ENCODE results near the gene SLC2A1. TPM values are rescaled to one million over a fixed set of nuclear protein-coding genes. Genes with fewer than 3 reads are reported as not detected.

The SLC2A1 gene
- total RNA-seq, 4 donors from 2014 or later: 953 to 4,970 (median 3,437) TPM

- Histone ChIP-seq H3K27me3 (no peaks in the 10 kb centered on the region), H3K36me3 (peaks cover 2 to 36% (median 5%) of the 10 kb centered on the region in 3 donors), H3K4me1 (peaks cover 0 to 98% (median 82%) of the 10 kb centered on the region in 4 donors), H3K4me3 (peak overlapping the region in 1 of 4 donors; percentile 1), H3K27ac (peak overlapping the region in 3 of 4 donors; percentile 11 to 85 (median 81)), H3K9me3 (no peaks in the 10 kb centered on the region)
- TF ChIP-seq EP300 (IDR thresholded peaks at IDR 0.05) (peak in 1 of 2 donors; percentile 42), POLR2A (IDR thresholded peaks at IDR 0.05) (no peak)
- DNase-seq (ENCODE audit: low spot score in 2 of 2): peak in 1 of 2 donors; percentile 46
- WGBS, 2 donors: 41 to 48% methylated on average over 14 of the region's 14 CpGs
Observed at GRCh38 chr1:42940851-42941639, 17.6 kb downstream of the SLC2A1 start.

GRCh38 chr1:42938645-42939615 is 19.7 kb downstream of the SLC2A1 start:
- TF ChIP-seq CTCF (IDR thresholded peaks at IDR 0.05): no peak
- TF ChIP-seq POLR2A (IDR thresholded peaks at IDR 0.05): no peak
- TF ChIP-seq EP300 (IDR thresholded peaks at IDR 0.05): no peak
- DNase-seq (ENCODE audit: low spot score in 2 of 2): no peak
- H3K4me3 ChIP-seq: no peak overlapping the region
- H3K27ac ChIP-seq: peak overlapping the region in 3 of 4 donors; percentile 49 to 81 (median 66)
- WGBS, 2 donors: 70 to 80% methylated on average over 13 to 14 of the region's 14 CpGs
- H3K9me3 ChIP-seq: no peaks in the 10 kb centered on the region
- H3K36me3 ChIP-seq: peaks cover 2 to 48% (median 5%) of the 10 kb centered on the region in 3 donors
- H3K27me3 ChIP-seq: no peaks in the 10 kb centered on the region
- peaks cover 0 to 98% (median 78%) of the 10 kb centered on the region in 4 donors for H3K4me1 ChIP-seq

- H3K27ac ChIP-seq: peak overlapping the region in 3 of 4 donors; percentile 49 to 81 (median 66)
Observed at GRCh38 chr1:42937836-42938644, 20.6 kb downstream of the SLC2A1 start.

GRCh38 chr1:42937141-42937696 is 21.4 kb downstream of the SLC2A1 start:
- peak in 1 of 2 donors; percentile 56 for DNase-seq (ENCODE audit: low spot score in 2 of 2)
- peaks cover 0 to 98% (median 77%) of the 10 kb centered on the region in 4 donors for H3K4me1 ChIP-seq
- peak in 1 of 2 donors; percentile 66 for TF ChIP-seq EP300 (IDR thresholded peaks at IDR 0.05)
- no peak for TF ChIP-seq POLR2A (IDR thresholded peaks at IDR 0.05)

More at GRCh38 chr1:42937836-42938644, 20.6 kb downstream of the SLC2A1 start:
- no peak overlapping the region for H3K4me3 ChIP-seq
- H3K4me1 ChIP-seq: peaks cover 0 to 98% (median 77%) of the 10 kb centered on the region in 4 donors
- H3K9me3 ChIP-seq: no peaks in the 10 kb centered on the region
- H3K36me3 ChIP-seq: peaks cover 2 to 51% (median 5%) of the 10 kb centered on the region in 3 donors
- TF ChIP-seq POLR2A (IDR thresholded peaks at IDR 0.05) (no peak), CTCF (IDR thresholded peaks at IDR 0.05) (no peak), EP300 (IDR thresholded peaks at IDR 0.05) (no peak)
- H3K27me3 ChIP-seq: no peaks in the 10 kb centered on the region
- DNase-seq (ENCODE audit: low spot score in 2 of 2): no peak
- 70 to 77% methylated on average over 6 of the region's 6 CpGs for WGBS, 2 donors

GRCh38 chr1:42936309-42937078 is 22.2 kb downstream of the SLC2A1 start:
- peak overlapping the region in 1 of 4 donors; percentile 15 for H3K4me3 ChIP-seq
- H3K36me3 ChIP-seq: peaks cover 0 to 36% (median 5%) of the 10 kb centered on the region in 3 donors
- no peaks in the 10 kb centered on the region for H3K27me3 ChIP-seq
- WGBS, 2 donors: 58 to 63% methylated on average over 7 of the region's 7 CpGs
- DNase-seq (ENCODE audit: low spot score in 2 of 2): peak; percentile 73 to 74
- no peaks in the 10 kb centered on the region for H3K9me3 ChIP-seq
- peak overlapping the region; percentile 23 to 81 (median 74) for H3K27ac ChIP-seq
- TF ChIP-seq CTCF (IDR thresholded peaks at IDR 0.05): no peak
- TF ChIP-seq EP300 (IDR thresholded peaks at IDR 0.05): peak; percentile 22 to 75
- TF ChIP-seq POLR2A (IDR thresholded peaks at IDR 0.05): peak in 1 of 2 donors; percentile 5
- peaks cover 0 to 97% (median 74%) of the 10 kb centered on the region in 4 donors for H3K4me1 ChIP-seq

More at GRCh38 chr1:42937141-42937696, 21.4 kb downstream of the SLC2A1 start:
- H3K9me3 ChIP-seq: no peaks in the 10 kb centered on the region
- peak overlapping the region; percentile 23 to 81 (median 74) for H3K27ac ChIP-seq
- H3K4me3 ChIP-seq: no peak overlapping the region
- peaks cover 0 to 43% (median 5%) of the 10 kb centered on the region in 3 donors for H3K36me3 ChIP-seq
- no peaks in the 10 kb centered on the region for H3K27me3 ChIP-seq
- WGBS, 2 donors: 65 to 80% methylated on average over 6 of the region's 6 CpGs

Measured in tibial nerve (tissue), 4 donors.